Tibial nerve (tissue), 4 donors: ENCODE measurements around the gene AHCTF1. TPM values are rescaled to one million over a fixed set of nuclear protein-coding genes. Genes with fewer than 3 reads are reported as not detected.
"Not testable (repeated sequence)": the region's sequence is repeated elsewhere in the genome, so short reads cannot be mapped to it uniquely, and the experiment has no call there.

ENCODE experiments used
- DNase-seq, 2 donors: peaks; one replicate each; pipeline ENCODE4 v3.0.0-alpha.2; 2019; ENCODE audit warnings: low spot score in 2 of 2
- H3K27ac ChIP-seq, 4 donors: fragments of 200-600 bp; sonication (generic) in 3 of 4; one replicate each; pipeline ENCODE4 v1.5.1; 2017 to 2019; ENCODE audit warnings: mild to moderate bottlenecking in 1 of 4
- H3K27me3 ChIP-seq, 2 donors: fragments of 200-600 bp; sonication (generic) in 1 of 2; one replicate each; pipeline versions ENCODE4 v1.5.1 to v1.6.0; 2017 to 2019
- H3K36me3 ChIP-seq, 3 donors: fragments of 200-600 bp; sonication (generic); one replicate each; pipeline ENCODE4 v1.5.1; 2018 to 2019
- H3K4me1 ChIP-seq, 4 donors: fragments of 200-600 bp; sonication (generic) in 3 of 4; one replicate each; pipeline ENCODE4 v1.5.1; 2017 to 2019
- H3K4me3 ChIP-seq, 4 donors: fragments of 200-600 bp; sonication (generic) in 3 of 4; one replicate each; pipeline ENCODE4 v1.5.1; 2017 to 2019; ENCODE audit warnings: mild to moderate bottlenecking in 1 of 4, moderate library complexity in 1 of 4
- H3K9me3 ChIP-seq, 4 donors: fragments of 200-600 bp; sonication (generic) in 3 of 4; one replicate each; pipeline ENCODE4 v1.5.1; 2017 to 2019
- CTCF ChIP-seq, 5 experiments: fragments of 200-600 bp in 3 of 5; fragments of 450-650 bp in 2 of 5; sonication (generic) in 3 of 5; IDR thresholded peaks; one replicate each; pipeline ENCODE4 v1.5.1; 2016 to 2019; ENCODE audit warnings: antibody characterized with exemption in 5 of 5, mild to moderate bottlenecking in 3 of 5, moderate library complexity in 2 of 5
- EP300 ChIP-seq, 2 donors: sonication (generic); formaldehyde crosslinking; IDR thresholded peaks; one replicate each; pipeline ENCODE4 v1.6.1; 2017; ENCODE audit warnings: antibody characterized with exemption in 2 of 2, mild to moderate bottlenecking in 1 of 2
- POLR2A ChIP-seq, 2 donors: fragments of 450-650 bp; IDR thresholded peaks; one replicate each; pipeline ENCODE4 v1.6.1; 2017; ENCODE audit warnings: antibody characterized with exemption in 2 of 2, mild to moderate bottlenecking in 2 of 2, moderate library complexity in 2 of 2
- WGBS, 2 donors: methylation state at CpG; one replicate each; pipeline ENCODE4 v1.1.5; 2018; 5-methylcytosine and 5-hydroxymethylcytosine counted together
- total RNA-seq, 4 donors: library from RNA; depleted of rRNA; stranded (reverse); fragments of >200 nt; gene quantifications; one replicate each; pipeline ENCODE4 v1.1.0, GENCODE V29; 2016

AHCTF1 gene
- total RNA-seq, 4 donors from 2014 or later, result 41.2 to 67.1 (median 45.6) TPM

DNA sequence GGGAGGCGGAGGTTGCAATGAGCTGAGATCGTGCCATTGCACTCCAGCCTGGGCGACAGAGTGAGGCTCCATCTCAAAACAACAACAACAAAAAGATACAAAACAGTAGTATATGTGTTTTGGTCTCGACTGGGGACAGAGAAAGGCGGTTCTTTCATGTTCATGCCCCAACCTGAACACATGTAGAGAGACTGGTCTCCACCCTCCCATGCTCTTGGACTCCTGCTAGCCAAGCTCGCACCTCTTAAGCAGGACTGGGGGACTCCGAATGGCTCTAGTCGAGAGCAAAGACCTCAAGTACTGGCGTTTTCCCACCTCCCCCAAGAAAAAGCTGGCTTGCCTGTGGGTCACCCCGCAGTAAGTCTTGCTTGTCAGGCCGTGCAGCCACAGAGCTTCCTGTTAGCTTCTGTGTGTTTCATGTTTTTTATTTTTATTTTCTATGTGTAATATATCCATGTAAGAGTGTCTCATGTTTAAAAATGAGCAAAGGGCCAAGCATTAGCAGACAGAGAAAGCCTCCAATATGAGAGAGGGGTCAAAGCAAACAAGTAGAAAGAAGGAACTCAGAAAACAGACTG is 116.0 kb downstream of the AHCTF1 start:
- H3K4me1 ChIP-seq, result no peaks in the 10 kb centered on the region
- no peaks in the 10 kb centered on the region for H3K27me3 ChIP-seq
- DNase-seq, result no peak
- no peak overlapping the region for H3K4me3 ChIP-seq
- no peaks in the 10 kb centered on the region for H3K36me3 ChIP-seq
- WGBS, 2 donors, result 76 to 84% methylated on average over 11 of the region's 11 CpGs
- TF ChIP-seq EP300 (IDR thresholded peaks at IDR 0.05) (no peak), POLR2A (IDR thresholded peaks at IDR 0.05) (no peak), CTCF (IDR thresholded peaks at IDR 0.05) (no peak)
- peaks cover 0 to 4% (median 0%) of the 10 kb centered on the region in 4 donors for H3K9me3 ChIP-seq
- no peak overlapping the region for H3K27ac ChIP-seq

- DNase-seq, result no peak
- H3K27me3 ChIP-seq, result no peaks in the 10 kb centered on the region
- TF ChIP-seq CTCF (IDR thresholded peaks at IDR 0.05) (no peak), POLR2A (IDR thresholded peaks at IDR 0.05) (no peak), EP300 (IDR thresholded peaks at IDR 0.05) (no peak)
- WGBS, 2 donors, result 85 to 90% methylated on average over 13 of the region's 13 CpGs
- no peak overlapping the region for H3K27ac ChIP-seq
- H3K9me3 ChIP-seq, result peaks cover 0 to 8% (median 0%) of the 10 kb centered on the region in 4 donors
- no peaks in the 10 kb centered on the region for H3K4me1 ChIP-seq
- H3K4me3 ChIP-seq, result no peak overlapping the region
- H3K36me3 ChIP-seq, result no peaks in the 10 kb centered on the region
Observed at GRCh38 chr1:246814890-246815289, 116.9 kb downstream of the AHCTF1 start.

- not testable (repeated sequence) for H3K27ac ChIP-seq, H3K9me3 ChIP-seq, H3K36me3 ChIP-seq, H3K4me1 ChIP-seq, DNase-seq, H3K27me3 ChIP-seq, H3K4me3 ChIP-seq
- 81 to 85% methylated on average over 4 of the region's 4 CpGs for WGBS, 2 donors
Observed at GRCh38 chr1:246813325-246813724, 118.4 kb downstream of the AHCTF1 start.

DNA sequence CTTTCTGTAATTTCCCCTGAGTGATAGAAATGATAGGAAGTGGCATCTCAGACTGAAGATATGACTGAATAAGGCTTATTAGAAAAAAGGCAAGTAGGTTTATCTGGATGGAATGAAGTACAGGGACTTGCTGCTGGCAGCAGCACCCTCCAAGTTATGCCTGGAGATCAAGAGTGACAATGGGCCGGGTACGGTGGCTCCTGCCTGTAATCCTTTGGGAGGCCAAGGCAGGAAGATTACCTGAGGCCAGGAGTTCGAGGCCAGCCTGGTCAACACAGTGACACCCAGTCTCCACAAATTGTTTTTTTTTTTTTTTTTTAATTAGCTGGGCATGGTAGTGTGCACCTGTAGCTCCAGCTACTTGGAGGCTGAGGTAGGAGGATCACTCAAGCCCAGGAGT is 119.8 kb downstream of the AHCTF1 start:
- Histone ChIP-seq H3K9me3 (peaks cover 0 to 8% (median 0%) of the 10 kb centered on the region in 4 donors), H3K4me1 (no peaks in the 10 kb centered on the region), H3K36me3 (no peaks in the 10 kb centered on the region), H3K27ac (no peak overlapping the region), H3K4me3 (no peak overlapping the region), H3K27me3 (no peaks in the 10 kb centered on the region)
- WGBS, 2 donors, result 83 to 89% methylated on average over 3 of the region's 3 CpGs
- DNase-seq, result no peak
- TF ChIP-seq CTCF (IDR thresholded peaks at IDR 0.05), result no peak
- TF ChIP-seq EP300 (IDR thresholded peaks at IDR 0.05), result no peak
- TF ChIP-seq POLR2A (IDR thresholded peaks at IDR 0.05), result no peak

DNA sequence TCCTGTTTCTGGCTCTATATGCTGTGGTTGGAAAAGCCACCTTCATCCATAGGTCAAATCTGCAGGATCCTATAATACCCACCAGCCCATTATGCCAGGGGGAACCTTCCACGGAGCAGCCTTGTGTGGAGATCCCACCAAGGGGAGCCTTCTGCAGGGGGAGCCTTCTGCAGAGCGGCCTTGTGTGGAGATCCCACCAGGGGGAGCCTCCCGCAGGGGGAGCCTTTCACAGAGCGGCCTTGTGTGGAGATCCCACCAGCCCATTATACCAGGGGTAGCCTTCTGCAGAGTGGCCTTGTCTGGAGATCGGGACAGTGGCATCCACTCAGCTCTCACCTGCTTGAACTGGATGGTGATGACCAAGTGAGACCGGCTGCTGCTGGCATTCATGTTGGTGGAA is 122.3 kb downstream of the AHCTF1 start:
- Histone ChIP-seq H3K36me3 (no peaks in the 10 kb centered on the region), H3K4me3 (no peak overlapping the region), H3K27me3 (no peaks in the 10 kb centered on the region), H3K4me1 (no peaks in the 10 kb centered on the region), H3K9me3 (peaks cover 0 to 8% (median 0%) of the 10 kb centered on the region in 4 donors), H3K27ac (no peak overlapping the region)
- 86 to 91% methylated on average over 6 of the region's 6 CpGs for WGBS, 2 donors
- no peak for DNase-seq
- TF ChIP-seq EP300 (IDR thresholded peaks at IDR 0.05) (no peak), POLR2A (IDR thresholded peaks at IDR 0.05) (no peak), CTCF (IDR thresholded peaks at IDR 0.05) (no peak)
